Astrocyte of the spinal cord (primary cell): Measurements from ENCODE around the gene ZBTB40.
A peak's percentile ranks its signal among the peaks of the same experiment; 100 is the strongest.

ENCODE experiments used
- DNase-seq: peaks from one replicate; pipeline ENCODE4 v3.0.0; 2011; ENCODE audit warnings: low read depth, low spot score
- H3K4me3 ChIP-seq: 2 replicates; pipeline ENCODE4 v1.5.1; 2011; ENCODE audit warnings: low read depth, mild to moderate bottlenecking, low read length, moderate library complexity
- CTCF ChIP-seq: IDR thresholded peaks from 2 replicates; pipeline ENCODE4 v1.5.1; 2012; ENCODE audit warnings: low read depth, mild to moderate bottlenecking, low read length, inconsistent platforms
- in situ Hi-C: cut with HindIII; loops from 2 replicates; pipeline ENCODE4 v1.10.0; 2017; ENCODE audit warnings: low sequenced_read_pairs

ZBTB40 gene

GRCh38 chr1:22410928-22411495 lies 40.6 kb upstream of the ZBTB40 start:
- no peak for TF ChIP-seq CTCF
- H3K4me3 ChIP-seq, result no peak overlapping the region
- in situ Hi-C loops, result no loop called here
- no peak for DNase-seq

GRCh38 chr1:22411589-22411988 lies 40.1 kb upstream of the ZBTB40 start:
- DNase-seq, result no peak
- in situ Hi-C loops, result no loop called here
- no peak overlapping the region for H3K4me3 ChIP-seq
- no peak for TF ChIP-seq CTCF

- in situ Hi-C loops, result no loop called here
- no peak for TF ChIP-seq CTCF
- no peak overlapping the region for H3K4me3 ChIP-seq
- DNase-seq, result peak; percentile 8
Observed at GRCh38 chr1:22412932-22413727, 38.5 kb upstream of the ZBTB40 start.

- TF ChIP-seq CTCF, result no peak
- no peak for DNase-seq
- in situ Hi-C loops, result no loop called here
- no peak overlapping the region for H3K4me3 ChIP-seq
Observed at GRCh38 chr1:22413799-22414198, 37.9 kb upstream of the ZBTB40 start.

GRCh38 chr1:22414244-22414751 lies 37.4 kb upstream of the ZBTB40 start:
- peak; percentile 63 for DNase-seq
- in situ Hi-C loops, result no loop called here
- H3K4me3 ChIP-seq, result no peak overlapping the region
- TF ChIP-seq CTCF, result no peak

- DNase-seq, result no peak
- in situ Hi-C loops, result no loop called here
- TF ChIP-seq CTCF, result no peak
- no peak overlapping the region for H3K4me3 ChIP-seq
Observed at GRCh38 chr1:22415489-22415888, 36.2 kb upstream of the ZBTB40 start.
